HepG2 (cell line): Measurements from ENCODE around the gene ZG16. TPM values are rescaled to one million over a fixed set of nuclear protein-coding genes. Genes with fewer than 3 reads are reported as not detected.

ENCODE experiments used
- FOXP1 ChIP-seq, 2 experiments: fragments of 450-650 bp in 1 of 2; IDR thresholded peaks; 2 replicates each; pipeline ENCODE4 v1.6.1; 2017 to 2018; ENCODE audit warnings: antibody characterized with exemption in 1 of 2
- LCORL ChIP-seq, 2 experiments: fragments of 450-650 bp in 1 of 2; sonication (generic) in 1 of 2; formaldehyde crosslinking in 1 of 2; IDR thresholded peaks; 2 replicates each; pipeline versions ENCODE4 v1.5.0 to v1.6.1; 2017 to 2020; ENCODE audit warnings: antibody characterized with exemption in 1 of 2, missing genetic modification reagents in 1 of 2
- MATR3 ChIP-seq: sonication (generic); formaldehyde crosslinking; IDR thresholded peaks from 2 replicates; pipeline ENCODE4 v1.4.0; 2020; ENCODE audit warnings: missing genetic modification reagents
- NFE2 ChIP-seq: sonication (generic); formaldehyde crosslinking; IDR thresholded peaks from 2 replicates; pipeline ENCODE4 v1.4.0; 2020; ENCODE audit warnings: missing genetic modification reagents
- TP53 ChIP-seq: sonication (generic); formaldehyde crosslinking; conservative IDR thresholded peaks from 2 replicates; pipeline ENCODE4 v1.4.0; 2020; ENCODE audit warnings: missing genetic modification reagents
- ZKSCAN5 ChIP-seq: sonication (generic); formaldehyde crosslinking; IDR thresholded peaks from 2 replicates; pipeline ENCODE4 v1.5.1; 2020; ENCODE audit warnings: mild to moderate bottlenecking, missing genetic modification reagents
- ZNF136 ChIP-seq: sonication (generic); formaldehyde crosslinking; IDR thresholded peaks from 2 replicates; pipeline ENCODE4 v1.8.1; 2022; ENCODE audit warnings: low read depth, mild to moderate bottlenecking, moderate library complexity, missing genetic modification reagents
- ZNF224 ChIP-seq: sonication (generic); formaldehyde crosslinking; IDR thresholded peaks from 2 replicates; pipeline ENCODE4 v1.5.0; 2020; ENCODE audit warnings: mild to moderate bottlenecking, missing genetic modification reagents
- ZNF230 ChIP-seq: sonication (generic); formaldehyde crosslinking; IDR thresholded peaks from 2 replicates; pipeline ENCODE4 v1.4.0; 2020; ENCODE audit warnings: mild to moderate bottlenecking, missing genetic modification reagents
- ZNF44 ChIP-seq: sonication (generic); formaldehyde crosslinking; IDR thresholded peaks from 2 replicates; pipeline ENCODE4 v1.5.1; 2020; ENCODE audit warnings: mild to moderate bottlenecking, missing genetic modification reagents
- ZNF484 ChIP-seq: sonication (generic); formaldehyde crosslinking; IDR thresholded peaks from 2 replicates; pipeline ENCODE4 v1.5.1; 2020; ENCODE audit warnings: mild to moderate bottlenecking, low read depth, missing genetic modification reagents, borderline replicate concordance
- ZNF704 ChIP-seq: sonication (generic); formaldehyde crosslinking; IDR thresholded peaks from 2 replicates; pipeline ENCODE4 v1.8.1; 2023; ENCODE audit warnings: mild to moderate bottlenecking, inconsistent platforms, moderate library complexity, missing genetic modification reagents, borderline replicate concordance
- polyA plus RNA-seq, 8 experiments: library from polyadenylated mRNA; depleted of rRNA in 3 of 8; stranded (reverse) in 7 of 8; unstranded in 1 of 8; fragments of >200 nt; fragmentation: Illumina TruSeq in 4 of 8; extraction: Trizol in 4 of 8; gene quantifications; 2 replicates each; pipeline versions ENCODE4 v1.2.1 to v1.2.3, GENCODE V29; 2011 to 2016; ENCODE audit warnings: low read depth in 4 of 8, missing spikeins in 1 of 8, mixed read lengths in 1 of 8; ENCODE audit not compliant: insufficient read depth in 1 of 8
- total RNA-seq, 5 experiments: library from RNA; depleted of rRNA; stranded (reverse); fragments of >200 nt; fragmentation: Illumina TruSeq; extraction: Trizol; gene quantifications; 2 replicates each; pipeline ENCODE4 v1.2.3, GENCODE V29; 2016; ENCODE audit warnings: low read depth in 1 of 5
- TF ChIP-seq, protein P1 (sequence below): sonication (generic); formaldehyde crosslinking; IDR thresholded peaks from 2 replicates; pipeline ENCODE4 v1.4.0; 2020; ENCODE audit warnings: missing genetic modification reagents, mild to moderate bottlenecking, borderline replicate concordance
- TF ChIP-seq, protein P2 (sequence below): sonication (generic); formaldehyde crosslinking; IDR thresholded peaks from 2 replicates; pipeline ENCODE4 v1.5.1; 2020; ENCODE audit warnings: mild to moderate bottlenecking, missing genetic modification reagents, moderate library complexity
- TF ChIP-seq, protein P3 (sequence below): sonication (generic); formaldehyde crosslinking; IDR thresholded peaks from 2 replicates; pipeline ENCODE4 v1.5.0; 2020; ENCODE audit warnings: mild to moderate bottlenecking, missing genetic modification reagents, borderline replicate concordance

ZG16 gene
- total and polyA plus RNA-seq, 2 of the 13 experiments (the other 11 are each of a cell fraction or from before 2014, with no cell fraction given) = 0.04 to 0.07 TPM

- TF ChIP-seq, protein P1, sequence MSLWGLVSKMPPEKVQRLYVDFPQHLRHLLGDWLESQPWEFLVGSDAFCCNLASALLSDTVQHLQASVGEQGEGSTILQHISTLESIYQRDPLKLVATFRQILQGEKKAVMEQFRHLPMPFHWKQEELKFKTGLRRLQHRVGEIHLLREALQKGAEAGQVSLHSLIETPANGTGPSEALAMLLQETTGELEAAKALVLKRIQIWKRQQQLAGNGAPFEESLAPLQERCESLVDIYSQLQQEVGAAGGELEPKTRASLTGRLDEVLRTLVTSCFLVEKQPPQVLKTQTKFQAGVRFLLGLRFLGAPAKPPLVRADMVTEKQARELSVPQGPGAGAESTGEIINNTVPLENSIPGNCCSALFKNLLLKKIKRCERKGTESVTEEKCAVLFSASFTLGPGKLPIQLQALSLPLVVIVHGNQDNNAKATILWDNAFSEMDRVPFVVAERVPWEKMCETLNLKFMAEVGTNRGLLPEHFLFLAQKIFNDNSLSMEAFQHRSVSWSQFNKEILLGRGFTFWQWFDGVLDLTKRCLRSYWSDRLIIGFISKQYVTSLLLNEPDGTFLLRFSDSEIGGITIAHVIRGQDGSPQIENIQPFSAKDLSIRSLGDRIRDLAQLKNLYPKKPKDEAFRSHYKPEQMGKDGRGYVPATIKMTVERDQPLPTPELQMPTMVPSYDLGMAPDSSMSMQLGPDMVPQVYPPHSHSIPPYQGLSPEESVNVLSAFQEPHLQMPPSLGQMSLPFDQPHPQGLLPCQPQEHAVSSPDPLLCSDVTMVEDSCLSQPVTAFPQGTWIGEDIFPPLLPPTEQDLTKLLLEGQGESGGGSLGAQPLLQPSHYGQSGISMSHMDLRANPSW = no peak; the same call in 1 of the 2 replicates
- TF ChIP-seq ZNF230 (peak; percentile 99), LCORL (IDR thresholded peaks at IDR 0.05) (no peak), LCORL (CRISPR knock-in tag; IDR thresholded peaks at IDR 0.05) (peak; percentile 93), ZNF44 (CRISPR knock-in tag) (0 out of 2 replicates have a peak, but pooled peaks have one; percentile 79), TP53 (CRISPR knock-in tag) (0 out of 2 replicates have a peak, but pooled peaks have one; percentile 86), NFE2 (CRISPR knock-in tag) (0 out of 2 replicates have a peak, but pooled peaks have one; percentile 7), ZKSCAN5 (CRISPR knock-in tag) (no peak; the same call in 1 of the 2 replicates), FOXP1 (IDR thresholded peaks at IDR 0.05) (no peak), FOXP1 (CRISPR knock-in tag; IDR thresholded peaks at IDR 0.05) (no peak), ZNF484 (CRISPR knock-in tag) (peak; percentile 94; the same call in 1 of the 2 replicates), ZNF224 (CRISPR knock-in tag) (peak; percentile 94), ZNF704 (CRISPR knock-in tag) (peak; percentile 99), MATR3 (CRISPR knock-in tag) (no peak), ZNF136 (CRISPR knock-in tag) (peak; percentile 98)
- TF ChIP-seq, protein P2, sequence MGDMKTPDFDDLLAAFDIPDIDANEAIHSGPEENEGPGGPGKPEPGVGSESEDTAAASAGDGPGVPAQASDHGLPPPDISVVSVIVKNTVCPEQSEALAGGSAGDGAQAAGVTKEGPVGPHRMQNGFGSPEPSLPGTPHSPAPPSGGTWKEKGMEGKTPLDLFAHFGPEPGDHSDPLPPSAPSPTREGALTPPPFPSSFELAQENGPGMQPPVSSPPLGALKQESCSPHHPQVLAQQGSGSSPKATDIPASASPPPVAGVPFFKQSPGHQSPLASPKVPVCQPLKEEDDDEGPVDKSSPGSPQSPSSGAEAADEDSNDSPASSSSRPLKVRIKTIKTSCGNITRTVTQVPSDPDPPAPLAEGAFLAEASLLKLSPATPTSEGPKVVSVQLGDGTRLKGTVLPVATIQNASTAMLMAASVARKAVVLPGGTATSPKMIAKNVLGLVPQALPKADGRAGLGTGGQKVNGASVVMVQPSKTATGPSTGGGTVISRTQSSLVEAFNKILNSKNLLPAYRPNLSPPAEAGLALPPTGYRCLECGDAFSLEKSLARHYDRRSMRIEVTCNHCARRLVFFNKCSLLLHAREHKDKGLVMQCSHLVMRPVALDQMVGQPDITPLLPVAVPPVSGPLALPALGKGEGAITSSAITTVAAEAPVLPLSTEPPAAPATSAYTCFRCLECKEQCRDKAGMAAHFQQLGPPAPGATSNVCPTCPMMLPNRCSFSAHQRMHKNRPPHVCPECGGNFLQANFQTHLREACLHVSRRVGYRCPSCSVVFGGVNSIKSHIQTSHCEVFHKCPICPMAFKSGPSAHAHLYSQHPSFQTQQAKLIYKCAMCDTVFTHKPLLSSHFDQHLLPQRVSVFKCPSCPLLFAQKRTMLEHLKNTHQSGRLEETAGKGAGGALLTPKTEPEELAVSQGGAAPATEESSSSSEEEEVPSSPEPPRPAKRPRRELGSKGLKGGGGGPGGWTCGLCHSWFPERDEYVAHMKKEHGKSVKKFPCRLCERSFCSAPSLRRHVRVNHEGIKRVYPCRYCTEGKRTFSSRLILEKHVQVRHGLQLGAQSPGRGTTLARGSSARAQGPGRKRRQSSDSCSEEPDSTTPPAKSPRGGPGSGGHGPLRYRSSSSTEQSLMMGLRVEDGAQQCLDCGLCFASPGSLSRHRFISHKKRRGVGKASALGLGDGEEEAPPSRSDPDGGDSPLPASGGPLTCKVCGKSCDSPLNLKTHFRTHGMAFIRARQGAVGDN (CRISPR knock-in tag) = peak; percentile 100
- TF ChIP-seq, protein P3, sequence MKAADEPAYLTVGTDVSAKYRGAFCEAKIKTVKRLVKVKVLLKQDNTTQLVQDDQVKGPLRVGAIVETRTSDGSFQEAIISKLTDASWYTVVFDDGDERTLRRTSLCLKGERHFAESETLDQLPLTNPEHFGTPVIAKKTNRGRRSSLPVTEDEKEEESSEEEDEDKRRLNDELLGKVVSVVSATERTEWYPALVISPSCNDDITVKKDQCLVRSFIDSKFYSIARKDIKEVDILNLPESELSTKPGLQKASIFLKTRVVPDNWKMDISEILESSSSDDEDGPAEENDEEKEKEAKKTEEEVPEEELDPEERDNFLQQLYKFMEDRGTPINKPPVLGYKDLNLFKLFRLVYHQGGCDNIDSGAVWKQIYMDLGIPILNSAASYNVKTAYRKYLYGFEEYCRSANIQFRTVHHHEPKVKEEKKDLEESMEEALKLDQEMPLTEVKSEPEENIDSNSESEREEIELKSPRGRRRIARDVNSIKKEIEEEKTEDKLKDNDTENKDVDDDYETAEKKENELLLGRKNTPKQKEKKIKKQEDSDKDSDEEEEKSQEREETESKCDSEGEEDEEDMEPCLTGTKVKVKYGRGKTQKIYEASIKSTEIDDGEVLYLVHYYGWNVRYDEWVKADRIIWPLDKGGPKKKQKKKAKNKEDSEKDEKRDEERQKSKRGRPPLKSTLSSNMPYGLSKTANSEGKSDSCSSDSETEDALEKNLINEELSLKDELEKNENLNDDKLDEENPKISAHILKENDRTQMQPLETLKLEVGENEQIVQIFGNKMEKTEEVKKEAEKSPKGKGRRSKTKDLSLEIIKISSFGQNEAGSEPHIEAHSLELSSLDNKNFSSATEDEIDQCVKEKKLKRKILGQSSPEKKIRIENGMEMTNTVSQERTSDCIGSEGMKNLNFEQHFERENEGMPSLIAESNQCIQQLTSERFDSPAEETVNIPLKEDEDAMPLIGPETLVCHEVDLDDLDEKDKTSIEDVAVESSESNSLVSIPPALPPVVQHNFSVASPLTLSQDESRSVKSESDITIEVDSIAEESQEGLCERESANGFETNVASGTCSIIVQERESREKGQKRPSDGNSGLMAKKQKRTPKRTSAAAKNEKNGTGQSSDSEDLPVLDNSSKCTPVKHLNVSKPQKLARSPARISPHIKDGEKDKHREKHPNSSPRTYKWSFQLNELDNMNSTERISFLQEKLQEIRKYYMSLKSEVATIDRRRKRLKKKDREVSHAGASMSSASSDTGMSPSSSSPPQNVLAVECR (CRISPR knock-in tag) = peak; percentile 99
These were observed 29.6 kb downstream of the ZG16 start (continued) for GRCh38 chr16:29807426-29808218.
